Type B pancreatic cell (in vitro differentiated cells): ENCODE measurements around the gene SSTR1. TPM values are rescaled to one million over a fixed set of nuclear protein-coding genes. Genes with fewer than 3 reads are reported as not detected.
A peak's percentile ranks its signal among the peaks of the same experiment; 100 is the strongest.

ENCODE experiments used
- DNase-seq: peaks from one replicate; pipeline ENCODE4 v3.0.0; 2021; ENCODE audit warnings: mixed read lengths; ENCODE audit not compliant: unreplicated experiment; ENCODE audit errors: extremely low spot score
- H3K27ac Mint-ChIP-seq: 2 replicates; pipeline ENCODE4 v1.8.0; 2021; ENCODE audit warnings: mild to moderate bottlenecking, mixed read lengths
- H3K27me3 Mint-ChIP-seq: 2 replicates; pipeline ENCODE4 v1.8.0; 2021; ENCODE audit warnings: mixed read lengths
- H3K36me3 Mint-ChIP-seq: 2 replicates; pipeline ENCODE4 v1.8.0; 2021; ENCODE audit warnings: mixed read lengths
- H3K4me1 Mint-ChIP-seq: one replicate; pipeline ENCODE4 v1.8.0; 2021; ENCODE audit warnings: mixed read lengths; ENCODE audit not compliant: unreplicated experiment
- H3K4me3 Mint-ChIP-seq: 2 replicates; pipeline ENCODE4 v1.8.0; 2021; ENCODE audit warnings: mild to moderate bottlenecking, mixed read lengths
- H3K9me3 Mint-ChIP-seq: 2 replicates; pipeline ENCODE4 v1.8.0; 2021; ENCODE audit warnings: mixed read lengths
- CTCF ChIP-seq: fragments of 200-600 bp; sonication (generic); conservative IDR thresholded peaks from 2 replicates; pipeline ENCODE4 v1.5.0; 2021; ENCODE audit warnings: antibody characterized with exemption, mild to moderate bottlenecking
- total RNA-seq: library from RNA; stranded (reverse); gene quantifications from 2 replicates; pipeline ENCODE4 v1.2.1, GENCODE V29; 2021; ENCODE audit warnings: low replicate concordance

SSTR1 gene
- total RNA-seq, 1 donor from 2014 or later: 11.0 TPM

- Mint-ChIP-seq H3K27me3 (peaks cover 74% of the 10 kb centered on the region), H3K9me3 (no peaks in the 10 kb centered on the region), H3K27ac (no peak overlapping the region), H3K4me3 (peak overlapping the region; percentile 87), H3K36me3 (peaks cover 5% of the 10 kb centered on the region), H3K4me1 (peaks cover 10% of the 10 kb centered on the region)
- no peak for DNase-seq
- no peak for TF ChIP-seq CTCF
These were observed 4.4 kb downstream of the SSTR1 start for GRCh38 chr14:38212111-38212510.

DNA sequence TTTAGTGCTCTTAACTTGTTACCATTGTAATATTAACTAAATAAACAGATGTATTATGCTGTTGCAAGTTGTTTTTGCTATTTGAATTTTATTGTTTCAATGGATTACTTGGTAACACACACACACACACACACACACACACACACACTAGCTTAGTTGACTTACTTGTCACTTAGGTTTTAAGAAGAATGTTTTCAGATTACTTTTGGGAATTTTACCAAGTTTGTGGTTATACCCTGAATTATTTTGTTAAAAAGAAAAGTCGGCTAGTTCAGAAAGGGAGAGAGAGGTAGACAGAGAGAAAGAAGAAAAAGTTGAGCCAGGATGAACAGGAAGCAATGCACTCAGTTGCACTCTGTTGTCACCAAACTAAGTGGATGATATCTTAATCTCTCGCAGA, 5.3 kb downstream of the SSTR1 start:
- DNase-seq: no peak

GRCh38 chr14:38217553-38217952, 9.8 kb downstream of the SSTR1 start:
- no peak overlapping the region for H3K4me3 Mint-ChIP-seq
- no peak for TF ChIP-seq CTCF
- no peaks in the 10 kb centered on the region for H3K4me1 Mint-ChIP-seq
- no peaks in the 10 kb centered on the region for H3K9me3 Mint-ChIP-seq
- H3K27ac Mint-ChIP-seq: peak overlapping the region; percentile 13
- DNase-seq: no peak
- peaks cover 23% of the 10 kb centered on the region for H3K27me3 Mint-ChIP-seq
- no peaks in the 10 kb centered on the region for H3K36me3 Mint-ChIP-seq

More for the DNA sequence above, 5.3 kb downstream of the SSTR1 start:
- H3K9me3 Mint-ChIP-seq: no peaks in the 10 kb centered on the region
- H3K27ac Mint-ChIP-seq: no peak overlapping the region
- peaks cover 65% of the 10 kb centered on the region for H3K27me3 Mint-ChIP-seq
- no peak overlapping the region for H3K4me3 Mint-ChIP-seq
- TF ChIP-seq CTCF: no peak
- peaks cover 5% of the 10 kb centered on the region for H3K36me3 Mint-ChIP-seq
- H3K4me1 Mint-ChIP-seq: peaks cover 10% of the 10 kb centered on the region

- no peak for DNase-seq
- no peak for TF ChIP-seq CTCF
- no peak overlapping the region for H3K27ac Mint-ChIP-seq
- no peaks in the 10 kb centered on the region for H3K27me3 Mint-ChIP-seq
- H3K36me3 Mint-ChIP-seq: no peaks in the 10 kb centered on the region
- peaks cover 4% of the 10 kb centered on the region for H3K9me3 Mint-ChIP-seq
- no peak overlapping the region for H3K4me3 Mint-ChIP-seq
- no peaks in the 10 kb centered on the region for H3K4me1 Mint-ChIP-seq
These were observed 13.4 kb downstream of the SSTR1 start for GRCh38 chr14:38221077-38221476.

DNA sequence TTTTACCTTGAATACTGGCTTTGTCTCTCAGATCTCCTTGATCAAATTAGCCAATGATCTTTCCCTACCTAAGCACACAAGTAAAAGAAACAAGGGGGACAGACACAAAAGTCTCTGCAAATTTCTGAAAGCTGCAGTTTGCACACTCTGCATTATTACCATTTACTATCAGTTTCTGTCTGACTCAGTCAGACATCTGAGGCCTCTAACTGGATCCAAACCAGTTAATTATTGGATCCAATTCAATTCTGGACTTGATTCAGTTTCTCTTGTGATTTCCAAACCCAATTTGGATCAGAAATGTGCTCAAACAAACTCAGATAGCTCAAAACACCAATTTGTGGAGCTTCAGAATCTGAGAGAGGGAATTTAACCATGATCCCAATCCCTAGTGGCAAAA, 16.6 kb downstream of the SSTR1 start:
- H3K9me3 Mint-ChIP-seq: peaks cover 4% of the 10 kb centered on the region
- no peak for TF ChIP-seq CTCF
- no peak for DNase-seq
- H3K27me3 Mint-ChIP-seq: peaks cover 4% of the 10 kb centered on the region
- H3K4me1 Mint-ChIP-seq: no peaks in the 10 kb centered on the region
- H3K27ac Mint-ChIP-seq: no peak overlapping the region
- H3K36me3 Mint-ChIP-seq: no peaks in the 10 kb centered on the region
- H3K4me3 Mint-ChIP-seq: no peak overlapping the region

GRCh38 chr14:38225946-38226345, 18.2 kb downstream of the SSTR1 start:
- H3K36me3 Mint-ChIP-seq: no peaks in the 10 kb centered on the region
- no peak overlapping the region for H3K27ac Mint-ChIP-seq
- DNase-seq: no peak
- peaks cover 5% of the 10 kb centered on the region for H3K27me3 Mint-ChIP-seq
- peaks cover 4% of the 10 kb centered on the region for H3K9me3 Mint-ChIP-seq
- H3K4me1 Mint-ChIP-seq: no peaks in the 10 kb centered on the region
- no peak overlapping the region for H3K4me3 Mint-ChIP-seq
- no peak for TF ChIP-seq CTCF
